ENCODE data around the gene MYH9. TPM values are rescaled to one million over a fixed set of nuclear protein-coding genes. Genes with fewer than 3 reads are reported as not detected.

Gene MYH9
- polyA plus RNA-seq, 1 donor from 2014 or later, result 7.1 TPM

GRCh38 chr22:36433318-36434231 lies 45.8 kb upstream of the MYH9 start:
- Histone ChIP-seq H3K36me3 (ENCODE audit: insufficient read depth, low read length) (no peaks in the 10 kb centered on the region), H3K9me3 (ENCODE audit: low read length) (no peaks in the 10 kb centered on the region), H3K9me2 (ENCODE audit: insufficient read depth, low read length) (no peaks in the 10 kb centered on the region), H3K79me2 (replicated peaks; ENCODE audit: insufficient read depth, low read length) (no peaks in the 10 kb centered on the region), H3K27ac (ENCODE audit: low read length) (no peak overlapping the region), H3K27me3 (ENCODE audit: insufficient read depth, low read depth, low read length) (no peaks in the 10 kb centered on the region), H3K9ac (ENCODE audit: low read length) (no peak overlapping the region), H2AFZ (ENCODE audit: low read depth, low read length) (no peak overlapping the region), H3F3A (ENCODE audit: insufficient read depth, low read length, poor library complexity, severe bottlenecking) (no peaks in the 10 kb centered on the region), H3K4me3 (ENCODE audit: low read length) (no peak overlapping the region), H3K4me2 (ENCODE audit: low read length) (no peak overlapping the region), H4K20me1 (ENCODE audit: insufficient read depth) (no peaks in the 10 kb centered on the region)
- TF ChIP-seq EZH2 (IDR thresholded peaks at IDR 0.05; ENCODE audit: borderline replicate concordance, insufficient read depth, low read length, poor library complexity, severe bottlenecking), result no peak
- TF ChIP-seq POLR2AphosphoS5 (IDR thresholded peaks at IDR 0.05), result no peak
- TF ChIP-seq TAF1 (IDR thresholded peaks at IDR 0.05; ENCODE audit: low read depth), result no peak
- TF ChIP-seq RAD21 (conservative IDR thresholded peaks at IDR 0.05), result no peak
- TF ChIP-seq SMC3 (conservative IDR thresholded peaks at IDR 0.05; ENCODE audit: poor library complexity), result no peak
- no peak for TF ChIP-seq REST (IDR thresholded peaks at IDR 0.05; ENCODE audit: borderline replicate concordance)
- TF ChIP-seq EP300 (conservative IDR thresholded peaks at IDR 0.05; ENCODE audit: poor library complexity, severe bottlenecking), result no peak
- TF ChIP-seq MXI1 (conservative IDR thresholded peaks at IDR 0.05; ENCODE audit: poor library complexity, severe bottlenecking), result no peak
- TF ChIP-seq CTCF (IDR thresholded peaks at IDR 0.05; ENCODE audit: poor library complexity, severe bottlenecking), result no peak

- no peaks in the 10 kb centered on the region for H3K79me2 ChIP-seq (replicated peaks; ENCODE audit: insufficient read depth, low read length)
- no peaks in the 10 kb centered on the region for H4K20me1 ChIP-seq (ENCODE audit: insufficient read depth)
- no peak overlapping the region for H3K4me2 ChIP-seq (ENCODE audit: low read length)
- H3K9me3 ChIP-seq (ENCODE audit: low read length), result no peaks in the 10 kb centered on the region
- TF ChIP-seq REST (IDR thresholded peaks at IDR 0.05; ENCODE audit: borderline replicate concordance) (no peak), RAD21 (conservative IDR thresholded peaks at IDR 0.05) (no peak), CTCF (IDR thresholded peaks at IDR 0.05; ENCODE audit: poor library complexity, severe bottlenecking) (no peak), EZH2 (IDR thresholded peaks at IDR 0.05; ENCODE audit: borderline replicate concordance, insufficient read depth, low read length, poor library complexity, severe bottlenecking) (no peak), SMC3 (conservative IDR thresholded peaks at IDR 0.05; ENCODE audit: poor library complexity) (no peak)
- no peak overlapping the region for H3K27ac ChIP-seq (ENCODE audit: low read length)
- H3K27me3 ChIP-seq (ENCODE audit: insufficient read depth, low read depth, low read length), result no peaks in the 10 kb centered on the region
- H3K9me2 ChIP-seq (ENCODE audit: insufficient read depth, low read length), result no peaks in the 10 kb centered on the region
- H3K4me3 ChIP-seq (ENCODE audit: low read length), result no peak overlapping the region
- H2AFZ ChIP-seq (ENCODE audit: low read depth, low read length), result no peak overlapping the region
- H3K9ac ChIP-seq (ENCODE audit: low read length), result no peak overlapping the region
- no peaks in the 10 kb centered on the region for H3K36me3 ChIP-seq (ENCODE audit: insufficient read depth, low read length)
- no peaks in the 10 kb centered on the region for H3F3A ChIP-seq (ENCODE audit: insufficient read depth, low read length, poor library complexity, severe bottlenecking)
These were observed 45.0 kb upstream of the MYH9 start for GRCh38 chr22:36432592-36433317.
